DMS114 treated with DMSO at 0.1 percent for 48 hours (cell line): ENCODE measurements around the gene PERM1.
"Not testable (repeated sequence)": the region's sequence is repeated elsewhere in the genome, so short reads cannot be mapped to it uniquely, and the experiment has no call there.

Experiments used
- DNase-seq: peaks from one replicate; lab custom pipeline; 2025; ENCODE audit not compliant: unreplicated experiment; lab: John Stamatoyannopoulos, UW

Gene PERM1

DNA sequence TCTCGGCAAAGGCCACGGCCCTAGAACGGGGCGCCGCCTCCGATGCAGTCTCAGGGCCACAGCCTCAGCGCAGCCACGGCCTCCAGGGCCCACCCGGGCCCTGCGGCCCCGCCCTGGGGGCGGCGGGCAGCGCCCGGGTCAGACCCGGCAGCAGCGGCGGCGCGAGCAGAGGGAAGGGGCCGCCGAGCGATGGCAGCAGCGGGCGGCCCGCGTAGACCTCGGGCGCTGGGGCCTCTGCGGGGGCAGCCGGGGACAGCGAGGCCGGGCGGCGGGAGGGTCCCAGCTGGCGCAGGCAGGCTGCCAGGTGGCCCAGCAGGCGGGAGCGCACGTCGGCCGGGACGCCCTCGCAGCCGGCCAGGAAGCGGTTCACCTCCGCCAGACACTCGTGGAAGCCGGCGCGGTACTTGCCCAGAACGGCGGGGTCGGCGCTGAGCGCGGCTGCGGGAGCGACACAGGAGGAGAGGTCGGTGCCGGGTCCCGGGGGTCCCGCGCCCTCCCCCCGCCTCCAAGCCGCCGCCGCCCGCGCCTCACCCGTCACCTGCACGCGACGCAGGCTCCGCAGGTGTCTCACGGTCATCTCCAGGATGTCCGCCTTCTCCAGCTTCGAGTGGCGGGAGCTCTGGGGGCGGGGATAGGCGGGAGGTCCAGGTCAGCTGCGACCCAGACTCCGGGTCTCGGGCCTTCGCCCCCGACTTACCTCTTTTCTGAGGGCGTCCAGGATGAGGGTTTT lies 17.3 kb upstream of the PERM1 start:
- no peak for DNase-seq

- DNase-seq = no peak
Measured at GRCh38 chr1:998745-998994, 16.8 kb upstream of the PERM1 start.

DNA sequence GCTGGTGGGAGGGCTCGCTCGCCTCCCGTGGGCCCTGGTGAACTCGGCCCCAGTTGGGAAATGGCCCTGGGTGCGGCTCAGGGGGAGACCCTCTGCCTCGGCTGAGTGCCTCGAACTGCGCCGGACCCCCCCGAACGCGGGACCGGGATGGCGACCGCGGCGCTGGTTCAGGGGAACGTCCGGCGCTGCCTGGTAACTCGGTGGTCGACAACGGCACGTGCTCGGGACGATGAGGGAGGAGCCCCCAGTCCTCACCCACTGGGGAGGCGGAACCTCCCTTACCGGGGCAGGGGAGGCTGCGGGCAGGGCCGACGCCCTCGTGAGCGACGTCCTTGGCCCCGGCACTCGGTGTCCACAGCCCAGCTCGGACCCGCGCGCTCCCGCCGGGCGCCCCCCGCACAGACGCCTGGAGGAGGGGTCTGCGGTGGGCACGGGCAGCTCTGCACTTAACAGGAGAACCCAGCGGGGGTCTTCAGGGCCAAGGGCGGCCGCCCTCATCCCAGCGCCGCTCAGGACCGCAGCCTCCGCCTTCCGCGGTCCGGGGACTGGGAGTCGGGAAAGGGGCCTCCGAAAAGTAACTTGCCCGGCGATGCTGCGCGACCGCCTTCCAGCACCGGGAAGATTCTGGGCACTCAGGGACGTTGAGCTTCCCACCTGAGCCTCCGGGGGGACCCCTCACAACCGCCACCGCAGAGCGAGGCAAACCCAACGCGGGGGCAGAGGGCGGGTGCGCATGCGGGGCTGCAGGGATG lies 16.3 kb upstream of the PERM1 start:
- no peak for DNase-seq

DNA sequence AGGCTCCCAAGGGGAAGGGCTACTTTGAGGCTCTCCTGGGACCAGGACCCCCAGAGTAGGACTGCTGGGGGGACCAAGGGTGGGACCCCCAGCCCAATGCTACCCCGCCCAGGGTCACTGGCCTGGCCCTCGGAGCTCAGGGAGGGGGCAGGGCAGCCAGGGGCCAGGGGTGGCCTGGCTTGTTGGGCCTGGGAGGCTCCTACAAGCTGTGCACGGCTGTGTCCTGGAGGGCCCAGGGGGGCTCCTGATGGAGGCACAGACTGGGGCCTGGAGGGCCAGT lies 15.8 kb upstream of the PERM1 start:
- no peak for DNase-seq

DNA sequence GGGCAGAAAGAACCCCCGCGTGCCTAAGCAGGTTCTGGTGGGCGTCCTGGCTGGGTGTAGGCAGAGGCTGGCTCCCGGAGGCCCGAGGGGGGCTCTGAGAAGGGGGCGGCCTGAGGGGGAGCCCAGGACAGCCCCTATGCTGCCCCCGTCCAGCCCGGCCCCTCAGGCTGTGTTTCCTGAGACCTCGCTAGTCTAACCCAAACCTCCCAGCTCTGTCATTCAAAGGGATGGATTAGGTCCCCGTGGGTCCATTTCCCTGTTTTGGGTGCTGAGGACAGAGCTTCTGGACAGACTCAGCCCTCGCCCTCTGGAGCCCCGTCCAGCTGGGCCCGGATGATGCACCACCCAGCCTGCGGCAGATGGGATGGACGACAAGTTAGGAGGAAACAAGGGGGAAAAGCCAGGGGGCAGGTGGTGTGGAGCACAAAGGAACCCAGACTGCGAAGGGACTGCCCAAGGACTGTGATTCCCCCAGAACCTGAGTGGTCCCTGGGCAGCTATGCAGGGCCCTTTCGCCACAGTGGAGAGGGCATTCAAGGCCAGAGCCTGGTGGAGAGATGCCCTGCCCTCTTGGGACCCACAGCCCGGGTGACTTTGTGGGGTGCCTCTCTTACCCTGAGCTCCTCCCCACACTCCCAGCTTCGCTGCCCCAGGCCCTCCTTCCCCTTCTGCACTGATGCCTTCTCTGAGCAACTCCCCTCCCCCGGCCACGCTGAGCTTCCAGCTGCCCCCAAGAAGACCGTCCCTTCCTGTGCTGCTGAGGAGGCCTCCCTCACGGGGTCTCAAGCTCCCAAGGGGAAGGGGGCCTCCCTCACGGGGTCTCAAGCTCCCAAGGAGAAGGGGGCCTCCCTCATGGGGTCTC lies 15.2 kb upstream of the PERM1 start:
- DNase-seq = no peak

- DNase-seq = no peak
Measured at GRCh38 chr1:995665-996633, 14.1 kb upstream of the PERM1 start.

GRCh38 chr1:994546-994945 lies 12.7 kb upstream of the PERM1 start:
- DNase-seq = not testable (repeated sequence)

GRCh38 chr1:993379-993995 lies 11.6 kb upstream of the PERM1 start:
- DNase-seq = no peak

DNA sequence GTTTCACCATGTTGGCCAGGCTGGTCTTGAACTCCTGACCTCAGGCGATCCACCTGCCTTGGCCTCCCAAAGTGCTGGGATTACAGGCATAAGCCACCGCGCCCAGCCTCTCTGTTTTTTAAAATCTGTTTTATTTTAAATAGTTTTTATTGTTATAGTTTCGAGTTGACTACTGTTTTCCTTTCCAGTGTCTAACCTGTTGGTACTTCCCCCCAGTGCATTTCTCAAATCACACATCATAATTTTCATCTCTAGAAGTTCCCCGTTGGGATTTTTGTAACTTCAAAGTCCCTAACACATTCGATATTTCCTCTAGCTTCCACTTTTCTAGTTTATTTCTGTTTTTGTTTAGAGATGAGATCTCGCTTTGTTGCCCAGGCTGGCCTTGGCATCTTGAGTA lies 10.5 kb upstream of the PERM1 start:
- no peak for DNase-seq

DNA sequence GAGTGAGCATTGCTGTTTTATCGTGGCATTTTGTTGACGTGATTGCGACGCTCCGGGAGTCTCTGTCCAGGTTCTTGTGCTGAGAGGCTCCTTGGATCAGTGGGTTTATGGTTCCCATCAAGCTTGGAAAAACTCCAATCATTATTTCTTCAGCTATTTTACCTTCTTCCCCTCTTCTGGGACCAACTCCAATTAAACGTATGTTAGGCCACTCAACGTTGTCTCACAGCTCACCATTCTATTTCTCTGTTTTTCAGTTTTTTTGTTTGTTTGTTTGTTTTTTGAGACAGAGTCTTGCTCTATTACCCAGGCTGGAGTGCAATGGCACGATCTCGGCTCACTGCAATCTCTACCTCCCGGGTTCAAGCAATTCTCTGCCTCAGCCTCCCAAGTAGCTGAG lies 10.0 kb upstream of the PERM1 start:
- DNase-seq = no peak

DNA sequence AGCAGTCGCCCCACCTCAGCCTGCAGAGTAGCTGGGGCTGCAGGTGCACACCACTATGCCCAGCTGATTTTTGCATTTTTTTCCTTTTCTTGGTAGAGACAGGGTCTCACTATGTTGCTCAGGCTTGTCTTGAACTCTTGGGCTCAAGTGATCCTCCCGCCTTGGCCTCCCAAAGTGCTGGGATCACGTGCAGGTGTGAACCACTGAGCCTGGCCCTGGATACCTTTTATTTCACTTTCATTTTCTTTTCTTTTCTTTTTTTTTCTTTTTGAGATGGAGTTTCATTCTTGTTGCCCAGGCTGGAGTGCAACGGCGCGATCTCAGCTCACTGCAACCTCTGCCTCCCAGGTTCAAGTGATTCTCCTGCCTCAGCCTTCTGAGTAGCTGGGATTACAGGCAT lies 9.4 kb upstream of the PERM1 start:
- DNase-seq = not testable (repeated sequence)

GRCh38 chr1:988061-988460 lies 6.2 kb upstream of the PERM1 start:
- not testable (repeated sequence) for DNase-seq

DNA sequence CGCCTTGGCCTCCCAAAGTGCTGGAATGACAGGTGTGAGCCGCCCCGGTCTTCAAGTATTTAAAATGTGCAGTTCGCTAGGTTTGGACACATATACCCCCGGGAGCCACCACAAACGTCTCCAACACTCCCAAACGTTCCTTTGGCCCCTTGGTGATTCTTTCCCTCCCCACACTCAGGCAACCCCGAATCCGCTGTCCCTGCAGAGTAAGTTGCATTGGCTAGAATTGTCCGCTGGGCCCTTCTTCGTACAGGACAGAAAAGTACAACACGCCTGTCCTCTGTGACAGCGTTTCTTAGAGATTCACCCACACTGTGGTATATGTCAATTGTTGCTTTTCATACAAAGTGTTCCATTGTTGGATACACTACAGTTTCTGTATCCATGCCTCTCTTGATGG lies 3.2 kb upstream of the PERM1 start:
- DNase-seq = no peak

- DNase-seq = no peak
Measured at GRCh38 chr1:984476-984814, 2.6 kb upstream of the PERM1 start.

GRCh38 chr1:983798-984475 lies 2.0 kb upstream of the PERM1 start:
- DNase-seq = no peak

DNA sequence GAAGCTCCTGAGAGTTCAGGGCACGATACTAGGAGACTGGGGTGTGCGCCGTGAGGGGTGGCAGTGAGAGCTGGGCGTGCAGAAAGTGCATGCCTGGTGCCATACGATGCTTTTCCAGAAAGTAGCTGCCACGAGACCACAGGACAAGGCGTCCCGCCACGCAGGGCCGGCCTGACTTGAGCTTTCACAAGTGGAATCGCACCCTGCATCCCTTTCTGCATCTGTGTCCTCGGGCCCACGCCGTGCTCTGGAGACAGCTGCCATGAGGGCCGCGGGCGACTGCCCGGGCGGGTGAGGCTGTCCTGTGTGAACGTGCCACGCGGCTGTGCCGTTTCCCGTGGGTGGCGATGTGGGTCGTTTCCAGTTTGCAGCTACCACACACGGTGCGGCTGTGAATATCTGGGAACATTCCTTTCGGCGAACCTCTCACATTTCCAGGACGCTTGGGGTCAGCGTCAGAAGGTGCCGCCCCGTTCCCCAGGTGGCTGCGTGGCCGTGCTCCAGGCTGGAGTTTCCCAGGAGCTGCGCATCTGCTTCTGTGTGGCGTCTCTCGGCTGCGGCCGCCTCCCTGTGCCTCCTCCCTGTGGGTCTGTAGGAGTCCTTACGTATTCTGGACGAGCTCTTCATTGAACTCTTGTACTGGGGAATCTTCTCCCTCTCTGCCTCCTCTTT lies 1.0 kb upstream of the PERM1 start:
- no peak for DNase-seq

DNA sequence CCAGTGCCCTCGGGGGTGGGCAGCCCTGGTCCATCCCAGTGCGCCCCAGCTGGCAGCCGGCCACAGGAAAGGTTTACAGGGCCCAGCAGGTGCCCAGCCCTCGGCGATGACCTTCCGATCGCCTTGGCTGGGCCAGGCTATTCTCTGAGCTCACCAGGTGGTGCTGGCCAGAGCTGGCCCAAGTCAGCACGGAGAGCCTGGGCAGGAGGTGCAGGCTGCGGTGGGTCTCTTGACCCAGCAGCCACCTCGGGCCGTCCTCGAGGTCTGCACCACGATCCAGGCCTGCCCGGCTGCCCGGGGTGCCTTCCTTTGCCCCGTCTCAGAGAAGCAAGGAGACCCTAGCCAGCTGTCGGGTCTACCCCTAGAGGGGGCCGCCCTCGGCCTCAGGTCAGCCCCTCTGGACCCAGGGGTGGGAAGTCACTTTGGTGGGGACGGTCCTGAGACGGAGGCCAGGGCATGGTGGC lies 370 bp downstream of the PERM1 start:
- no peak for DNase-seq

GRCh38 chr1:980602-981395 lies 1.1 kb downstream of the PERM1 start:
- DNase-seq = no peak

- no peak for DNase-seq
Measured at GRCh38 chr1:980137-980571, 1.7 kb downstream of the PERM1 start.
